Nephron progenitor cell (in vitro differentiated cells): ENCODE results near the gene MYO7B.

Experiments
- DNase-seq: peaks from one replicate; pipeline ENCODE4 v3.0.0; 2021
- H3K27ac Mint-ChIP-seq: 2 replicates; pipeline ENCODE4 v1.8.0; 2021; ENCODE audit warnings: mild to moderate bottlenecking, moderate library complexity, mixed read lengths
- H3K27me3 Mint-ChIP-seq: 2 replicates; pipeline ENCODE4 v1.8.0; 2021; ENCODE audit warnings: mild to moderate bottlenecking, low read depth, mixed read lengths; ENCODE audit not compliant: poor library complexity
- H3K36me3 Mint-ChIP-seq: 2 replicates; pipeline ENCODE4 v1.8.0; 2021; ENCODE audit warnings: low read depth, mixed read lengths
- H3K4me1 Mint-ChIP-seq: 2 replicates; pipeline ENCODE4 v1.8.0; 2021; ENCODE audit warnings: mixed read lengths
- H3K4me3 Mint-ChIP-seq: 2 replicates; pipeline ENCODE4 v1.8.0; 2021; ENCODE audit warnings: mild to moderate bottlenecking, moderate library complexity, mixed read lengths
- H3K9me3 Mint-ChIP-seq: 2 replicates; pipeline ENCODE4 v1.8.0; 2021; ENCODE audit warnings: mild to moderate bottlenecking, moderate library complexity, mixed read lengths
- CTCF ChIP-seq: fragments of 200-600 bp; sonication (generic); IDR thresholded peaks from 2 replicates; pipeline ENCODE4 v1.5.0; 2021; ENCODE audit warnings: antibody characterized with exemption

MYO7B gene

DNA sequence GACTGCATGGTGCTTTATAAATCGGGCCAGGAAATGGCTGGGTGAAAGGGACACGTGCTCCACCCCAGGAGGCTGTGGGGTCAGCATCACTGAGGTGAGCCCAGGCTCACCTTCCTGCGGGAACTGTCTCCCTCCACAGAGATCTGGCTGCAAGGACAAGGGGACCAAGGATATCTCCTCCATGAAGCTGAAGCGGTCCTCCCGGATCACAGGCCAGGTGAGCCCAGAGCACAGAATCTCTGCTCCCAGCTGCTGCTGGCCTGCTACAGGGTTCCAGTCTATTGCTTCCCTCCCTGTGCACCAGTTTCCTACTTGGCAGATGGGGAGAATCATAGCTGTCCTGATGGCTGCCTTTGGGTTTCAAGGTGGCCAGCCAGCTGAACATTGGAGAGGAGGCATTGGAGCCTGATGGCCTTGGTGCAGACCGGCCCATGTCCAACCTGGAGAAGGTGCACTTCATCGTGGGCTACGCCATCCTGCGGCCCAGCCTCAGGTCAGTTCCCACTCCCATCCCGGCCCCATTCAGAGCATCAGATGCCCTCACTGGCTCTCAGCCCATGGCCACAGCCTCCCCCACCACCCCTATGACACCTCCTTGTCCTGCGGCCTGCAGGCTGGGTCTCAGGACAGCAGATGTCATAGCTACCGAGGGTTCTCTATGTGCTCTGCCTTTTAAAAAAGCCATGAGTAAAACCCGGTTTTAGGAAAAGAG lies 76.8 kb downstream of the MYO7B start:
- Mint-ChIP-seq H3K4me1 (peaks cover 24% of the 10 kb centered on the region), H3K4me3 (no peak overlapping the region), H3K27ac (no peak overlapping the region), H3K36me3 (no peaks in the 10 kb centered on the region), H3K27me3 (peaks cover 22% of the 10 kb centered on the region), H3K9me3 (peaks cover 20% of the 10 kb centered on the region)
- TF ChIP-seq CTCF: no peak
- no peak for DNase-seq

- peaks cover 35% of the 10 kb centered on the region for H3K4me1 Mint-ChIP-seq
- no peak for DNase-seq
- H3K9me3 Mint-ChIP-seq: peaks cover 25% of the 10 kb centered on the region
- no peak overlapping the region for H3K4me3 Mint-ChIP-seq
- peaks cover 17% of the 10 kb centered on the region for H3K27me3 Mint-ChIP-seq
- no peaks in the 10 kb centered on the region for H3K36me3 Mint-ChIP-seq
- TF ChIP-seq CTCF: no peak
- no peak overlapping the region for H3K27ac Mint-ChIP-seq
Measured at GRCh38 chr2:127614246-127614645, 78.8 kb downstream of the MYO7B start.

DNA sequence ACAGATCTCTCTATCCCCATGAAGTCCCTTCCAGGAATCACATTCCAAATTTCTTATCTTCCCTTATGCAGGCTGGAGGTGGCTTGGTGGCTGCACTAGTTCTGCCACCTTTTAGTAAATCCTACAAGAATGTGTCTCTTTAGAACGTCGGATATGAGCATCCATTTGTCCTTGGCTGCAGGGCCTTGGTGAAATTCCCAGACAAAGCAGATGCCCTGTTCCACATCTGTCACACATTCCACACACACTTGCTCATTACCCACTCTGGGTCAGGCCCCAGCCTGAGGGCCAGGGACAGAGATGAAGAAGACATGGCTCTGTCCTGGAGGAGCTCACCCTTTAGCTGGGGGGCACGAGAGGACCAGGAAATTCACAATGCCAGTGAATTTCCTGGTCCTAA lies 79.2 kb downstream of the MYO7B start:
- Mint-ChIP-seq H3K27ac (no peak overlapping the region), H3K36me3 (no peaks in the 10 kb centered on the region), H3K9me3 (peaks cover 25% of the 10 kb centered on the region), H3K27me3 (peaks cover 14% of the 10 kb centered on the region), H3K4me1 (peaks cover 40% of the 10 kb centered on the region), H3K4me3 (no peak overlapping the region)
- no peak for TF ChIP-seq CTCF
- no peak for DNase-seq

DNA sequence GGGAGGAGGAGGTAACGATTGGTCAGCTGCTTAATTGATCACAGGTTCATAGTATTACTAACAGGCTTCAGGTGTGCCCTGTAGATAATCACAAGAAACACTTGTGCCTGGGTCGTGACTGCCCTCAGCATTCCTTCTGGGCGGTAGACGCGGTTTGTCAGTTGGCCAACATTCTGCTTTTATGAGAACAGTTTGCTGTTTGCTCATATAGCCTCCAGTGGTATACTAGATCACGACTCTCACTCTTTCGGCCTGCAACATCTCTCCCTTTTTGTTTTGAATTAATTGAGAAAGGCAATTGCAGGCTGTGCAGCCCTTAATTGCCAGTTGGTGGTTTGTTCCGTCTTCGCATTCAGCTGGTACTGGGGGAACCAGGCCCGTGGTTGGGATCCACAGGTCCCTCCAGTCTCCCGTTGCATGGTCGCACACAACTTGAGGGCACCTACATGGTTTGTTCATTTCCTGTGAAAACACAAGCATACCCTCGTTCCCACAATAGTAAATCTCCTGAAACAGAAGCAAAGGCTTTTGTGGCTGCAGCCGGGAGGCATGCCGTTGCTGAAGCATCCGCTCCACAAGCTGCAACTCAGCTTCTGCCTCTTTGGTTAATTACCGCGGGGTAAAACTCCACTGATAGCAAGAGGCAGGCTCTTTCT lies 80.2 kb downstream of the MYO7B start:
- Mint-ChIP-seq H3K4me3 (no peak overlapping the region), H3K27ac (no peak overlapping the region), H3K9me3 (peaks cover 25% of the 10 kb centered on the region), H3K36me3 (no peaks in the 10 kb centered on the region), H3K27me3 (peaks cover 13% of the 10 kb centered on the region), H3K4me1 (peaks cover 46% of the 10 kb centered on the region)
- no peak for TF ChIP-seq CTCF
- DNase-seq: no peak

- Mint-ChIP-seq H3K27me3 (peaks cover 18% of the 10 kb centered on the region), H3K4me1 (peaks cover 56% of the 10 kb centered on the region), H3K9me3 (peaks cover 14% of the 10 kb centered on the region), H3K27ac (no peak overlapping the region), H3K4me3 (no peak overlapping the region), H3K36me3 (no peaks in the 10 kb centered on the region)
- no peak for DNase-seq
- TF ChIP-seq CTCF: no peak
Measured at GRCh38 chr2:127618551-127619202, 83.2 kb downstream of the MYO7B start.
